IPS-NIHi7 (cell line): ENCODE data around the gene TSKU.
"Not testable (repeated sequence)": the region's sequence is repeated elsewhere in the genome, so short reads cannot be mapped to it uniquely, and the experiment has no call there.

Experiments used
- DNase-seq: peaks from one replicate; pipeline ENCODE4 v3.0.0; 2012; ENCODE audit warnings: mixed read lengths; ENCODE audit errors: extremely low spot score

The TSKU gene

DNA sequence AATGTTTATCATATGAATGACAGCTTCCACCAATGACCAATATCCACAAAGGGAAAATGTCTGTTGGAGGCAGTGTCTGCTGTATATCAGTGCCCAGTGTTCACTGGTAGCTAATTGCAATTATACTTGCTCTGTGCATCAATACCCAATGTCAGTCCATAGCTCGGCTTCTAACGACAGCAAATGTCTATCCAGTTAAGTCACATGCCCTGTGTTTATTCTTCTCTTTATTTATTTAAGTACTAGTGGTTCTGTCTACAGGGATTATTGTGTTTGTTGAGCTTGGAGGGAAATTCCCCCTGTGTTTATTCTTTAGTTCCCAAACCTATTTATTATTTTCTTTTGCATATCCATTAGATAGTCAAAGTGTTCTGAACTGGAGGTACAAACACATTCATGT, 18.6 kb downstream of the TSKU start:
- DNase-seq: no peak

- no peak for DNase-seq
These were observed 19.0 kb downstream of the TSKU start for GRCh38 chr11:76802151-76802550.

- peak; percentile 22 for DNase-seq
These were observed 19.5 kb downstream of the TSKU start for GRCh38 chr11:76802621-76803020.

DNA sequence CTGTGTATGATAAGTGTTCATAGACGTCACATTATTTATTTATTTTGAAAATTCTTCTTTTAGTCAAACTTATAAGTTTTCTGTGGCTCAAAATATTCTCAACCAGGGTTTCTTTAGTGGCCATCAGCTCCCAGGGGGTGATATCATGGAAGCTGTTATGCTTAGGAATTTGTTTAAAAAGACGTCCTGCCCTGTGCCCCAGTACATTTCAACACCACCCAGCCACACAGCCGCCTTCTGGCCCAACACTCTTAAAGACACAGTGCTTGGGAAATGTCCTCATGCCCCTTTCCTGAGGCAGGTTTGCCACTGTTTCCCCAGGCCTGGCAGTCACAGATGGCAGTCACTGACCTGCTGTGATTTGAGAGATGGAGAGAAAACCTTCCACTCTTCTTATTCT, 19.9 kb downstream of the TSKU start:
- peak; percentile 8 for DNase-seq

GRCh38 chr11:76803811-76804600, 20.9 kb downstream of the TSKU start:
- peak; percentile 5 for DNase-seq

GRCh38 chr11:76805206-76805913, 22.2 kb downstream of the TSKU start:
- peak; percentile 4 for DNase-seq

- DNase-seq: peak; percentile 13
These were observed 23.0 kb downstream of the TSKU start for GRCh38 chr11:76806131-76806530.

DNA sequence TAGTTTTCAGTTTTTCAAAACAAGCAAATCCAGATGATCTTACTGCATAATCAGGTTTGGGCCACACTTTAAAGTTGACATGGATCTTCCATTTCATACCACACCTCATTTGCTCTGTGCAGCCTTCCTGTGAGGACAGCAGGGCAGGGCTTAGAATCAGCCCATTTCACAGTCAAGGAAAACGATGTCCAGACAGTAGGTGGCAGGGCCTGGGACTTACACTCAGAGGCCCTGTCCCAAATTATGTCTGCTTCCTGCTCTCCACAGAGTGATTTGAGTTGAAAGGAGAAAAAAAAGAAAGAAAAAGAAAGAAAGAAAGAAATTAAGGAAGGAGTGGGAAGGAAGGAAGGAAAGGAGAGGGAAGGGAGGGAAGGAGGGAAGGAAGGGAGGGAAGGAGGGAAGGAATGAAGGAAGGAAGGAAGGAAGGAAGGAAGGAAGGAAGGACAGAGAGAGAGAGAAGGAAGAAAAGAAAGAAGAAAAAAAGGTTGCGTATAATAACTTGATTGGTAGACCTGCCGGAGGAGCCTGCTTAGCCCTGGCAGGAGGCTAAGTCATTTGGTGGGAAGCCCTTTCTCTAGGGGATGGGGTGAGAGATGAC, 23.6 kb downstream of the TSKU start:
- peak; percentile 16 for DNase-seq

- DNase-seq: peak; percentile 90
These were observed 24.2 kb downstream of the TSKU start for GRCh38 chr11:76807206-76807875.

DNA sequence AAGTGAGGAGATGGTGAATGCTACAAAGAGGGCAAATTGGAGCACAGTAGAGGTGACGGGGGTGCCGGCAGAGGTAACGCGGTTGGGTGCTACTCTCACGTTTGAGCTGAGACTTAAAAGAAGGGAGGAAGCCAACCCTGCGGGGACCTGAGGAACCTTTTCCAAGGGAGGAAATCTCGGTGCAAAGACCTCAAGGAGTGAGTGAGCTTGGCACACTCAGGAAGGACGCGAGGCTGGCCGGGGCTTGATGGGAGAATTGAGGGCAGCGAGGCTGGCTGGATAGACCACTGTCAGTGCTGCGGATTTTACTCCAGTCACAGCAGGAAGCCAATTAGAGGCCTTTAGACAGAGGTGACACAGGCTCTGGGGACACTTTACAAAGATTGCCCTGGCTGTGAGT, 25.0 kb downstream of the TSKU start:
- DNase-seq: peak; percentile 9

- no peak for DNase-seq
These were observed 25.8 kb downstream of the TSKU start for GRCh38 chr11:76808996-76809395.

- peak; percentile 15 for DNase-seq
These were observed 27.1 kb downstream of the TSKU start for GRCh38 chr11:76810151-76810853.

- DNase-seq: no peak
These were observed 28.1 kb downstream of the TSKU start for GRCh38 chr11:76811259-76811658.

GRCh38 chr11:76814414-76814813, 31.3 kb downstream of the TSKU start:
- no peak for DNase-seq

GRCh38 chr11:76815678-76816077, 32.5 kb downstream of the TSKU start:
- DNase-seq: not testable (repeated sequence)

- DNase-seq: no peak
These were observed 37.0 kb downstream of the TSKU start for GRCh38 chr11:76820184-76820566.

- DNase-seq: not testable (repeated sequence)
These were observed 38.2 kb downstream of the TSKU start for GRCh38 chr11:76821396-76821795.

DNA sequence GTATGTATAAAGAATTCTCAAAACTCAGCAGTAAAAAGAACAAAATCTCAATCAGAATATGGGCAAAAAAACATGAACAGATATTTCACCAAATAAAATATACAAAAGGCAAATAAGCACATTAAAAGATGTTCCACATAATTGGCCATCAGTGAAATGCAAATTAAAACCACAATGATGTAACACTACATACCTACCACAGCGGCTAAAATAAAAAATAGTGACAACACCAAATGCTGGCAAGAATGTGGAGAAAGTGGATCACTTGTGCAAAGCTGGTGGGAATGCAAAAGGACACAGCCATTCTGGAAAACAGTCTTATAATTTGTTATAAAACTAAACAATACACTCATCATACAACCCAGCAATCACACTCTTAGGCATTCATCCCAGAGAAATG, 39.2 kb downstream of the TSKU start:
- DNase-seq: no peak

- no peak for DNase-seq
These were observed 40.4 kb downstream of the TSKU start for GRCh38 chr11:76823481-76824028.

GRCh38 chr11:76824083-76824939, 41.2 kb downstream of the TSKU start:
- no peak for DNase-seq
